Loucy (cell line): ENCODE data around the gene VPS8.

Source experiments
- EZH2phosphoT487 ChIP-seq: fragments of 200-600 bp; IDR thresholded peaks from 2 replicates; pipeline ENCODE4 v1.6.1; 2018; ENCODE audit warnings: antibody characterized with exemption, mild to moderate bottlenecking, moderate library complexity, borderline replicate concordance
- TF ChIP-seq, protein P1 (sequence below): fragments of 200-600 bp; sonication (generic); conservative IDR thresholded peaks from 2 replicates; pipeline ENCODE4 v1.5.1; 2014; ENCODE audit warnings: mild to moderate bottlenecking, antibody characterized with exemption, low read length

- TF ChIP-seq EZH2phosphoT487, result no peak
- TF ChIP-seq, protein P1, sequence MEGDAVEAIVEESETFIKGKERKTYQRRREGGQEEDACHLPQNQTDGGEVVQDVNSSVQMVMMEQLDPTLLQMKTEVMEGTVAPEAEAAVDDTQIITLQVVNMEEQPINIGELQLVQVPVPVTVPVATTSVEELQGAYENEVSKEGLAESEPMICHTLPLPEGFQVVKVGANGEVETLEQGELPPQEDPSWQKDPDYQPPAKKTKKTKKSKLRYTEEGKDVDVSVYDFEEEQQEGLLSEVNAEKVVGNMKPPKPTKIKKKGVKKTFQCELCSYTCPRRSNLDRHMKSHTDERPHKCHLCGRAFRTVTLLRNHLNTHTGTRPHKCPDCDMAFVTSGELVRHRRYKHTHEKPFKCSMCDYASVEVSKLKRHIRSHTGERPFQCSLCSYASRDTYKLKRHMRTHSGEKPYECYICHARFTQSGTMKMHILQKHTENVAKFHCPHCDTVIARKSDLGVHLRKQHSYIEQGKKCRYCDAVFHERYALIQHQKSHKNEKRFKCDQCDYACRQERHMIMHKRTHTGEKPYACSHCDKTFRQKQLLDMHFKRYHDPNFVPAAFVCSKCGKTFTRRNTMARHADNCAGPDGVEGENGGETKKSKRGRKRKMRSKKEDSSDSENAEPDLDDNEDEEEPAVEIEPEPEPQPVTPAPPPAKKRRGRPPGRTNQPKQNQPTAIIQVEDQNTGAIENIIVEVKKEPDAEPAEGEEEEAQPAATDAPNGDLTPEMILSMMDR, result no peak
These were observed 23.2 kb upstream of the VPS8 start for GRCh38 chr3:184788751-184789150.
